Glomerular visceral epithelial cell (primary cell): ENCODE data around the gene FRY.

Experiments
- DNase-seq: peaks from one replicate; pipeline ENCODE4 v3.0.0-alpha.2; 2016; ENCODE audit errors: extremely low spot score

The FRY gene

DNA sequence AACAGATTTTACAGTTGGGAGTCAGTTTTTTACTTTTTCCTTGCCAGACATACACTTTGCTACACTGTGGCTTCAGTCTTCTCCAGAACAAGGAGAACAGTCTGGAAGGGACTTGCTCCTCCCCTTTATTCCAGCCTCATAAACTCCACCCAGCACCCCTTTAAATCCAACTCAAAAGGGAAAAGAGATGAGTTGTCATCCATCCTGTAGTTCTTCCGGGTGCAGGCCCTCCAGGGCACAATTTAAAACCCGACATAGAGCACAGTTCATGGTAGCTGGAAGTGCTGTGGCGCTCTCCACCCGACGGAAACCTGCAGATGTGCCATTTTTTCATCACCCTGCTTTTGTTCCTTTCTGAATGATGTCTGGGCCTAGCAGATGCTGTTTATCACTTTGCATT is 184.7 kb downstream of the FRY start:
- no peak for DNase-seq

DNA sequence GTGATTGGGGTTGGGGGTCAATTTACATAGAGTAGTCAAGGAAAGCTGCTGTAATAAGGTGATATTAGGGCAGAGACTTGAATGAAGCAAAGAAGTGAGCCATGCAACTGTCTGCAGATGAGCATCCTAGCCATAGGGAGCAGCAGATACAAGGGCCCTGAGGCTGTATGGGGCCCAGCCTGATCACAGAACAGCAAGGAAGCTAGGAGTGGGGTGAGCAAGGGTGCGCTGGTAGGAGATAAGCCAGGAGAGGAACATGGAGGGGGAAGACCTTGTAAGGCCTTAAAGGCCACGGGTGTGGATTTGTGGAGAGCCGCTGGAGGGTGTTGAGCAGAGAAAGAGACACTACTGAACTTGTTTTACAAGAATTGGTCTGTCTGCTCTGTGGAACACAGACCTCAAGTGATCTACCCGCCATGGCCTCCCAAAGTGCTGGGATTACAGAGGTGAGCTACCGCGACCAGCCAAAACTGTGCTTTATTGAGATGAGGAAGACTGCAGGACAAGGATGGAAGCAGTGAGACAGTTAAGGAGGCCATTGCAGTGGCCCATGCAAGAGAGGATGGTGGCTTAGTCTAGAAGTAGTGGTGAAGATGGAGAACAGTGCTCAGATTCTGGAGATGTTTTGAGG is 190.6 kb downstream of the FRY start:
- no peak for DNase-seq

- no peak for DNase-seq
These were observed 193.3 kb downstream of the FRY start for GRCh38 chr13:32224916-32225315.

DNA sequence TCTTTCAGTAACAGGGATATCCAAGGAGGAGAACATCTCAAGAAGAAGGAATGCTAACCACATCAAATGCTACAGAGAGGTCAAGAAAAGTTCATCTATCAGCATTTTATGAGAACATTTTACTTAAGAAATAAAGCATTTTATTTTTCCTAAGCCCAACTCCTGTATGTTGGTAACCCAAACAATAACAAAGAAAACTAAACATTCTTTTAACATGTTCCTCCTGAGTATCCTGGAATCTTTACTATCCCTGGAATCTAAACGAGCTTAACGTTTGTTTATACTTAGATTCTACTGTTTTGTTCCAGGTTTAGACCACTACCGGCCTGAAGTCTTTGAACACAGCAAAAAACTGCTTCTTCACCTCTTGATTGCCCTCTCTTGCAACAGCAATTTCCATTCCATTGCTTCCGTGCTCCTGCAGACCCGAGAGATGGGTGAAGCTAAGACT is 193.9 kb downstream of the FRY start:
- no peak for DNase-seq

- DNase-seq = peak; percentile 2
These were observed 196.9 kb downstream of the FRY start for GRCh38 chr13:32228330-32229041.

DNA sequence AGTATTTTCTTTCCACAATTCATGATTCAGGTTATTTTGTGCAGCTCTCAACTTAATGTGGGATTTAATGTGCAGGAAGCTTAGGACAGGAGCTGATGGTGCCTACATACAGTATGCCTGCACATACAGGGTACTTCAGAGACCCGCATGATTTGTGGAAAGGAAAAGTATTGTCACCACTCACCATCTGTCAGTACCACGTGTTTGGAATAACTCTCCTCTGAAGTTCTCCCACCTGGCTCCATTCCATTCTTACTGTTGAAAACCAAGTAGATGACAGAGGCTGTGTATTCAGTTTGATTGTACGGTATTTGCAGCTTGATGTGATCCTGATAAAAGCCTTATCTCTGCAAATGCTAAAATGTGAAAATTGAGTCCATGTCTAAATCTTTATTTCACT is 197.9 kb downstream of the FRY start:
- DNase-seq = no peak

DNA sequence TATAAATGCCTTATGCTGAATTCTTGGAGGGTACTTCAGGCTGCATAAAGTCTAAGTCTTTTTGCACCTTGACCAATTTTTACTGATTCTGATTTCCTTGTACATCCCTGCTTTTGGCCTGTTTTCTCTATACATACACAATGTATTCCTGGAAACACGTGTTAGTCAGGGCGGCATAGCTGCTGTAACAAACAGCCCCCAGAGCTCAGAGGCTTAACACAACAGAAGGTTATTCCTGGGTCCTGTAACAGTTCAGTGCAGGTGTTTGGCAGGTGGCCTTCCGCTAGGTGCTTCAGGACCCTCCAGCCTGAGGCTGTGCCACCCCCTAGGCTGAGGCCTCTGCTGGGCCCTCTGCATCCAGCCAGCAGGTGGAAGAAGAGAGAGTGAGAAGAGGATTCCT is 200.7 kb downstream of the FRY start:
- no peak for DNase-seq

GRCh38 chr13:32233062-32233461 is 201.5 kb downstream of the FRY start:
- DNase-seq = no peak

DNA sequence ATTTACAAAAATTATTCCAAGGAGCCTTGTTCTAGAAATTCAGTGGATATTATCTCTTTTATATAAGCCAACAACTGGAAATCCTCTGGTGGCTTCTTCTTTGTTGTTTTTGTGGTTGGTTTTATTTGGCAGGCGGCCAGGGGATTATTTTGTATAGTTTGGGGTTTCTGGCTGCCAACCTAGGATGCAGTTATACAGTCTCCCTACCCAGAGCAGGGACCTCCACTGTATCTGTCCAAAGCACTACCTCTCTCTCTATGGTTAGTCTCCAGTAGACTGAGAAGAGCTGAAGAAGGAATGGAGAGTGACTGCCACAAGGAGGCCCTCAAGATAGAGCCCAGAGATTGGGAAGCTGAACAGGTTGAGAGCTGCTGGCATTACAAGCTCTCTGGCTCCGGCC is 203.3 kb downstream of the FRY start:
- no peak for DNase-seq

DNA sequence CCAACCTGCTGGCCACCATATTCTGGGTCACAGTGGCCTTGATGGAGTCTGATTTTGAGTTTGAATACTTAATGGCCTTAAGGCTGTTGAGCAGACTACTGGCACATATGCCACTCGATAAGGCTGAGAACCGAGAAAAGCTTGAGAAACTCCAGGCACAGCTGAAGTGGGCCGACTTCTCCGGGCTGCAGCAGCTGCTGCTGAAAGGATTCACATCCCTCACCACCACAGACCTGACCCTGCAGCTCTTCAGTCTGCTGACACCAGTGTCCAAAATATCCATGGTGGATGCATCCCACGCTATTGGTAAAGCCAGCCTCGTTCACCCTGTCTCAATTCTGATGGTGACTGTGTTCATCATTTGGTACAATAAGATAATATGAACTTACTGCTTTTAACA is 206.1 kb downstream of the FRY start:
- no peak for DNase-seq

DNA sequence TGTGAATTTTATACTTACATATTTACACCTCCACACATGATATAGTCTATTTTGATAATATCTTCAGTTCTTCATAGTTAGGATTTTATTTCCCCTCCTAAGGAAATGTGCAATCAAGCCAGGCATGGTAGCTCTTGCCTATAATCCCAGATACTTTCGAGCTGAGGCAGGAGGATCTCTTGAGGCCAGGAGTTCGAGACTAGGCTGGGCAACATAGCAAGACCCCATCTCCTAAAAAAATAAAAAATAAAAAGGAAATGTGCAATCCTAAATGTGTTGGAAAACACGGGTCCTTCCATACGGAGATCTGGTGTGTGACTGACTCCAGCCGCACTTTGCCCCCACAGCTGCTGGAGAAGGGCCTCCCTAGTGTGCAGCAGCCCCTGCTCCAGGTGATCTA is 212.1 kb downstream of the FRY start:
- no peak for DNase-seq

DNA sequence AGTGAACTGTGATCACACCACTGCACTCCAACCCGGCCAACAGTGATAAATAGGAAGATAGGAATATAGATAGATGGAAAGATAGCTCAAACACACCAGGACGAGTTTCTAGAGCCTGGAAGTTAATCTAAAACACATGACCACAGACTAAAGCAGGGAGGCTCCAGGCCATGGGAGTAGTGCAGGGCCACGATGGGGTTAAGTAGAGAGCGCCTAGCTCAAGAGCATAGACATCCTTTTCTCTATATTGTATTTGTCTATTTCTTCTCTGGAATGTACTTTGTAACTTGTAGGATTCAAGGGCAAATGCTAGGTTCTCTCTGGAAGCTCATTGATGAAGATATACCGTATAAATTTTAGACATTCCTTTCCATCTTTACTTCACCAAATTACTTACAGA is 214.0 kb downstream of the FRY start:
- no peak for DNase-seq

- peak; percentile 69 for DNase-seq
These were observed 214.9 kb downstream of the FRY start for GRCh38 chr13:32246468-32246867.

DNA sequence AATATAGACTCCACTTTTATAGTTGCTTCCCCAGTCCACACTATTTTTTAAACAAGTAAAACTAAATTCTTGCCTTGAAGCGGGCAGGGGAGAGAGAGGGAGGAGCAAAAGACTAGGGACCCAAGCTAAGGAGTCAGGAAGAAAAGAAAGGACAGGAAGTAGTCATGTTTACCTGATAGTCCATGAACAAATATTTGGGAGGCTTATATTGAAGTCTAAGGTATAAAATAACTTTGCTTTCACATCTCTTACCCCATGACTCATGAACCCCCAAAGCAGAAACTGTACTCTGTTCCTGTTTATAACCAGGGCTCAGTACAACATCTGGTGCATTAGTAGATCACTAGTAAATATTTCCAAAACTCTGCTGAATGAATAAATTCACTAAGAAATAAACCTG is 216.3 kb downstream of the FRY start:
- DNase-seq = no peak

DNA sequence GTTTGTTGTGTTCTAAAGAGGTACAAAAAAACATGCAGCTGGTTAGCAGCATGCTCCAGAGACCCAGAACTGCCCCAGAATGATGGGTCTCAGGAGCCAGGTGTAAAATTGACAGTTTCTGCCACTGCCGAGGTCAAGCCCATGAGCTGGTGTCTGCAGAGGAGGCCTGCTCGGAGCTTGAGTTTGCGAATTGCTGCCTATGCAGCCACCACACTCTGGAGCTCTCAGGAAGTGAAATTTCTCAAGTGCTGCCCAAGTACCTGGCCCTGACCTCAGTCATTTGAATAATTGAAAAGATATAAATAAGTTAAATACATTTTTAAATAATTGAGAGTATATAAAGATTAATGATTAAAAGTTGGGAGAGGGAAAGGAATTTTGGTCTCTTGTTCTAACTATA is 217.2 kb downstream of the FRY start:
- no peak for DNase-seq

GRCh38 chr13:32252812-32253438 is 221.4 kb downstream of the FRY start:
- no peak for DNase-seq

- no peak for DNase-seq
These were observed 222.4 kb downstream of the FRY start for GRCh38 chr13:32253911-32254399.

DNA sequence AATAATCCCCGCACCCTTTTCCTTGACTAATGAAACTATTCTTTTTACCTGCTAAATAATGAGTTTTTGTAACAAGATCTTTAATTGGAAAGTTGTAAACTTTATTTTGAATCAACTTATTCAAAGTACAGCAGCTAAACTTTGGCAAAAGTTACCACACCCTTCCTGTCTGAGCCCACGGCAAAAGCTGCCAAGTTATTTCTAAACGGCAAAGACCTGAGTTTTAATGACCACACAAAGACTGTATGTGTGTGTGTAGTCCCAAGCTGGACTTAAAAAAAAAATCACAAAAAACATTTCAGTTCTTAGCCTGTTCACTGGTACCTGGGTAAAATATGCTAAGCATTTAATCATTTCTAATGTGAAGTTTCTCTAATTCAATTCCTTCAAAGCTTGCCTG is 222.8 kb downstream of the FRY start:
- DNase-seq = no peak

- no peak for DNase-seq
These were observed 223.5 kb downstream of the FRY start for GRCh38 chr13:32254916-32255723.

DNA sequence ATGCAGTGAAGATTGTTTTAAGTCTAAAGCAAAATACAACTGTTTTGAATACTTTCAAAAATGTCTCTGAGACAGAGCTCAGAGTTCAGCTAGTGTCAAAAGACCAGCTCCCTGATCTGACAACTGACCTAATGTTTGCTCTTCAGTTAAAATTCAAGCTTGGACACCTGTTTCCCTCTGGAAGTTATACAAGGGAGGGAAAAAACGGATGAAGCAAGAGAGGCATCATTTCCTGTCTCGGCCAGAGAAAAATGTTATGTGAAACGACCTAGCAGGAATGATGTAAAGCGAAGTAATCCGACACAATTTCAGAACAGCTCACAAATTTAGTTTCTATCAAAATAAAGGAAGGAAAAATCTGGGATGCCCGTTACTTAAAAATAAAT is 224.1 kb downstream of the FRY start:
- DNase-seq = no peak

GRCh38 chr13:32256243-32256642 is 224.7 kb downstream of the FRY start:
- DNase-seq = no peak

- no peak for DNase-seq
These were observed 226.1 kb downstream of the FRY start for GRCh38 chr13:32257649-32258048.
